ENCODE measurements around the gene DNAI4. TPM values are rescaled to one million over a fixed set of nuclear protein-coding genes. Genes with fewer than 3 reads are reported as not detected.

Gene DNAI4
- total RNA-seq, 2 experiments from 2014 or later: 1.9 to 10.2 TPM

DNA sequence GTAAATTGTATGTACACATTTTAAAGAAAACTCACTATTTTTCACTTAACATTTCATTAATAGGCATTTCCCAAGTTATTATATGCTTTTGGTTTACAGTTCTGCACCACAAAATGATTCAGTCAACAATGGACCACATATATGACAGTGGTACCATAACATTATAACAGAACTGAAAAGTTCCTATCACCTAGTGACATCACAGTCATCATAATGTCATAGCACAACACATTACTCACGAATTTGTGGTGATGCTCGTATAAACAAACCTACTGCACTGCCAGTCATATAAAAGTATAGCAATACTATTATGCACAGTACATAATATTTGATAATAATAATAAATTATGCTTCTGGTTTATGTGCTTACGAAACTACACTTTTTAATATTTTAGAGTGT, 30.9 kb downstream of the DNAI4 start:
- ChIA-PET CTCF (ENCODE audit: unreplicated experiment) (no interaction called here), POLR2A (no interaction called here)
- H3K9me3 ChIP-seq (ENCODE audit: low read length): no peaks in the 10 kb centered on the region
- H3K4me1 ChIP-seq (ENCODE audit: insufficient read depth, low read length, poor library complexity, severe bottlenecking): no peaks in the 10 kb centered on the region
- no peak overlapping the region for H3K27ac ChIP-seq (ENCODE audit: low read depth, low read length, poor library complexity, severe bottlenecking)
- H3K79me2 ChIP-seq (ENCODE audit: insufficient read depth, low read depth, low read length): no peaks in the 10 kb centered on the region
- no peaks in the 10 kb centered on the region for H4K20me1 ChIP-seq (ENCODE audit: insufficient read depth, low read length)
- intact Hi-C loops (cut with micrococcal nuclease; ENCODE audit: unreplicated experiment): no loop called here
- DNase-seq (ENCODE audit: low spot score): no peak
- H2AFZ ChIP-seq (ENCODE audit: low read length): no peak overlapping the region
- BruUV-seq (replicated peaks): no TSS peak
- H3K36me3 ChIP-seq (ENCODE audit: insufficient read depth, low read length): no peaks in the 10 kb centered on the region; the same call in 1 of the 2 replicates
- no peaks in the 10 kb centered on the region for H3K9me2 ChIP-seq (ENCODE audit: insufficient read depth, low read length)
- H3K4me2 ChIP-seq (ENCODE audit: low read length): no peak overlapping the region
- TF ChIP-seq EZH2phosphoT487 (IDR thresholded peaks at IDR 0.05; ENCODE audit: borderline replicate concordance, low read depth, low read length) (no peak), CTCF (conservative IDR thresholded peaks at IDR 0.05; ENCODE audit: low read length) (no peak)
- H3K4me3 ChIP-seq (ENCODE audit: low read depth, low read length, poor library complexity, severe bottlenecking): no peak overlapping the region

DNA sequence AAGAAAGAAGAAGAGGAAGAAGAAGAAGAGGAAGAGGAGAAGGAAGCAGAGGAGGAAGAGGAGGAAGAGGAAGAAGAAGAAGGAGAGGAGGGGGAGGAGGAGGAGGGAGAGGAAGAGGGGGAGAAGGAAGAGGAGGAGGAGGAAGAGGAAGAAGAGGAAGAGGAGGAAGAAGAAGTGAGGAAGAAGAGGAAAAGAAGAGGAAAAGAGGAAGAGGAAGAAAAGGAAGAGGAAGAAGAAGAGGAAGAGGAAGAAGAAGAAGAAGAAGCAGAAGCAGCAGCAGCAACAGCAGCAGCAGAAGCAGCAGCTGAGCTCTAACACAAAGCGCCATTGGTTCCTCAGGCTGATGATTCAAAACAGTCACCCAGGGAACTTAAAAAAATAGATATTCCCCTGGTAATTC, 34.0 kb downstream of the DNAI4 start:
- H3K4me3 ChIP-seq (ENCODE audit: low read depth, low read length, poor library complexity, severe bottlenecking): no peak overlapping the region
- H3K4me1 ChIP-seq (ENCODE audit: insufficient read depth, low read length, poor library complexity, severe bottlenecking): no peaks in the 10 kb centered on the region
- BruUV-seq (replicated peaks): no TSS peak
- H2AFZ ChIP-seq (ENCODE audit: low read length): no peak overlapping the region
- no peaks in the 10 kb centered on the region for H3K79me2 ChIP-seq (ENCODE audit: insufficient read depth, low read depth, low read length)
- no peaks in the 10 kb centered on the region for H3K36me3 ChIP-seq (ENCODE audit: insufficient read depth, low read length)
- H3K27ac ChIP-seq (ENCODE audit: low read depth, low read length, poor library complexity, severe bottlenecking): no peak overlapping the region
- no peak for TF ChIP-seq CTCF (conservative IDR thresholded peaks at IDR 0.05; ENCODE audit: low read length)
- H3K4me2 ChIP-seq (ENCODE audit: low read length): no peak overlapping the region
- H3K9me2 ChIP-seq (ENCODE audit: insufficient read depth, low read length): no peaks in the 10 kb centered on the region
- CTCF ChIA-PET (ENCODE audit: unreplicated experiment): no interaction called here
- intact Hi-C loops (cut with micrococcal nuclease; ENCODE audit: unreplicated experiment): no loop called here
- POLR2A ChIA-PET: interaction anchor here (2.0 kb wide), 1 partner anchor 17 kb away, joined by 6 read pairs; no protein-coding TSS in a partner anchor
- no peaks in the 10 kb centered on the region for H3K9me3 ChIP-seq (ENCODE audit: low read length)
- no peaks in the 10 kb centered on the region for H4K20me1 ChIP-seq (ENCODE audit: insufficient read depth, low read length)
- no peak for DNase-seq (ENCODE audit: low spot score)

DNA sequence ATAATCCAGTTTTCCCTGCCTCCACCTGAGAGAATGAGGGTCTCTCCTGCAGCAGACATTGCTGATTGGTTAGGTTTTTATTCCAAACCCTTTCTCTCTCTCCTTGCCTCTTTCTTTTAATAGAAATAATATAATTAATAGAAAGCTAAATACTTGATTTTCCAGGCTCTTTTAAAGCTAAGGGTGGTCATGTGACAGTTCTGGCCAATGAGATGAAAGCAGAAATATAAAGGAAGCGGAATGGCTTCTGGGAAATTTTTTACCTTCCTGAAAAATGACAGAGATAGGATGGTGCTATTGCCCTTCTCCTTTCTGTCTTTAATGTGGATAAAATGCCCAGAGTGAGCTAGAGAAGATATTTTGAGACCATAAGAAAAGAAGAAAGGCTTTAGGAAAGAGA, 35.6 kb downstream of the DNAI4 start:
- 0 out of 2 replicates have a peak overlapping the region, but pooled peaks have one; percentile 8 for H2AFZ ChIP-seq (ENCODE audit: low read length)
- DNase-seq (ENCODE audit: low spot score): no peak
- no peaks in the 10 kb centered on the region for H3K79me2 ChIP-seq (ENCODE audit: insufficient read depth, low read depth, low read length)
- TF ChIP-seq EZH2phosphoT487 (IDR thresholded peaks at IDR 0.05; ENCODE audit: borderline replicate concordance, low read depth, low read length): no peak
- TF ChIP-seq CTCF (conservative IDR thresholded peaks at IDR 0.05; ENCODE audit: low read length): no peak
- H3K36me3 ChIP-seq (ENCODE audit: insufficient read depth, low read length): no peaks in the 10 kb centered on the region
- H3K4me3 ChIP-seq (ENCODE audit: low read depth, low read length, poor library complexity, severe bottlenecking): no peak overlapping the region
- no TSS peak for BruUV-seq (replicated peaks)
- H3K4me1 ChIP-seq (ENCODE audit: insufficient read depth, low read length, poor library complexity, severe bottlenecking): no peaks in the 10 kb centered on the region
- no peaks in the 10 kb centered on the region for H3K9me3 ChIP-seq (ENCODE audit: low read length)
- no peaks in the 10 kb centered on the region for H3K9me2 ChIP-seq (ENCODE audit: insufficient read depth, low read length)
- ChIA-PET POLR2A (interaction anchor here (0.8 to 2.0 kb wide), 3 partner anchors 12 to 29 kb away, joined by 3 to 6 read pairs (median 4); no protein-coding TSS in a partner anchor), CTCF (ENCODE audit: unreplicated experiment) (no interaction called here)
- intact Hi-C loops (cut with micrococcal nuclease; ENCODE audit: unreplicated experiment): no loop called here
- no peaks in the 10 kb centered on the region for H4K20me1 ChIP-seq (ENCODE audit: insufficient read depth, low read length)
- no peak overlapping the region for H3K27ac ChIP-seq (ENCODE audit: low read depth, low read length, poor library complexity, severe bottlenecking)
- H3K4me2 ChIP-seq (ENCODE audit: low read length): no peak overlapping the region
